K562 (cell line): ENCODE data around the gene HERC3. TPM values are rescaled to one million over a fixed set of nuclear protein-coding genes. Genes with fewer than 3 reads are reported as not detected.
A peak's percentile ranks its signal among the peaks of the same experiment; 100 is the strongest.

Experiments
- ATAC-seq: fragments of 200-7000 bp; cut with Tn5 transposase; 3 replicates; pipeline ENCODE4 v1.9.1; 2020; ENCODE audit warnings: moderate library complexity
- BruUV-seq: library from RNA; stranded (reverse); fragments of 400-500 nt; replicated peaks from 2 replicates; lab custom pipeline; 2021; lab: Mats Ljungman, UMichigan
- CTCF ChIA-PET: fragments of 300-600 bp; formaldehyde crosslinking; extraction: SDS; loops from one replicate; lab custom pipeline; 2021; ENCODE audit warnings: low intra/inter-chr PET ratio; lab: Yijun Ruan, JAX
- POLR2A ChIA-PET: fragments of 300-600, 350-650 bp; sonication (Branson Sonifier 250); formaldehyde crosslinking; extraction: SDS; loops from one replicate; lab custom pipeline; 2021; ENCODE audit warnings: antibody characterized with exemption, inconsistent platforms; lab: Yijun Ruan, JAX
- DNase-seq, 4 experiments: peaks; one replicate each; pipeline versions ENCODE4 v3.0.0 to v3.0.0-alpha.2; 2011 to 2018; ENCODE audit warnings: low spot score in 3 of 4, mixed read lengths in 3 of 4; ENCODE audit errors: extremely low read depth in 1 of 4
- FAIRE-seq: peaks from 2 replicates; lab custom pipeline; 2011; peaks lifted over from hg19 to GRCh38; lab: Jason Lieb, UNC
- H2AFZ ChIP-seq: 2 replicates; pipeline ENCODE4 v1.6.0; 2011; ENCODE audit warnings: low read depth, low read length, control low read depth, inconsistent platforms
- H3K27ac ChIP-seq: fragments of 200-600 bp; 3 replicates; pipeline ENCODE4 v1.8.0; 2011; ENCODE audit warnings: low read depth, mild to moderate bottlenecking, control low read depth, inconsistent platforms, low read length, moderate library complexity, mixed read lengths; ENCODE audit errors: extremely low read depth
- H3K27me3 ChIP-seq, 2 experiments: fragments of 300-600 bp in 1 of 2; 2 replicates in 1 of 2; 3 replicates in 1 of 2; pipeline versions ENCODE4 v1.6.0 to v1.8.0; 2011; ENCODE audit warnings: inconsistent platforms in 2 of 2, low read length in 2 of 2, mild to moderate bottlenecking in 1 of 2, mixed read lengths in 1 of 2, moderate library complexity in 1 of 2; ENCODE audit not compliant: control insufficient read depth in 2 of 2, insufficient read depth in 2 of 2
- H3K36me3 ChIP-seq: fragments of 300-600 bp; 3 replicates; pipeline ENCODE4 v1.8.0; 2011; ENCODE audit warnings: mild to moderate bottlenecking, low read length, inconsistent platforms; ENCODE audit not compliant: control insufficient read depth, insufficient read depth
- H3K4me1 ChIP-seq, 2 experiments: fragments of 200-600 bp in 1 of 2; replicated peaks in 1 of 2; 2 replicates in 1 of 2; 3 replicates in 1 of 2; pipeline versions ENCODE4 v1.5.1 to v1.8.0; 2011; ENCODE audit warnings: inconsistent platforms in 2 of 2, low read length in 2 of 2, mild to moderate bottlenecking in 1 of 2, mixed read lengths in 1 of 2, moderate library complexity in 1 of 2; ENCODE audit not compliant: control insufficient read depth in 2 of 2, insufficient read depth in 2 of 2
- H3K4me2 ChIP-seq: 2 replicates; pipeline ENCODE4 v1.6.1; 2011; ENCODE audit warnings: low read length, control low read depth, inconsistent platforms, mixed read lengths; ENCODE audit not compliant: insufficient read depth
- H3K4me3 ChIP-seq: fragments of 200-600 bp; sonication (generic), shearing (Covaris generic); 2 replicates; pipeline ENCODE4 v1.5.1; 2016; ENCODE audit warnings: control low read depth, inconsistent platforms
- H3K79me2 ChIP-seq: fragments of 200-600 bp; 3 replicates; pipeline ENCODE4 v1.8.0; 2011; ENCODE audit warnings: low read length, inconsistent platforms; ENCODE audit not compliant: control insufficient read depth, insufficient read depth
- H3K9ac ChIP-seq, 2 experiments: 2 replicates each; pipeline versions ENCODE4 v1.6.0 to v1.6.1; 2011; ENCODE audit warnings: low read depth in 2 of 2, low read length in 2 of 2, control low read depth in 1 of 2, inconsistent platforms in 1 of 2, mild to moderate bottlenecking in 1 of 2, mixed read lengths in 1 of 2; ENCODE audit not compliant: insufficient read depth in 1 of 2
- H3K9me1 ChIP-seq: one replicate; pipeline ENCODE4 v1.6.0; 2011; ENCODE audit warnings: inconsistent platforms, mild to moderate bottlenecking, low read length, moderate library complexity; ENCODE audit not compliant: control insufficient read depth, insufficient read depth
- H3K9me3 ChIP-seq: replicated peaks from 2 replicates; pipeline ENCODE4 v1.5.1; 2011; ENCODE audit warnings: low read depth, low read length, inconsistent platforms; ENCODE audit not compliant: control insufficient read depth, insufficient read depth
- H4K20me1 ChIP-seq: replicated peaks from 2 replicates; pipeline ENCODE4 v1.6.1; 2011; ENCODE audit warnings: low read length, inconsistent platforms, mixed read lengths; ENCODE audit not compliant: control insufficient read depth, insufficient read depth
- ARID2 ChIP-seq: fragments of 450-650 bp; IDR thresholded peaks from 2 replicates; pipeline ENCODE4 v1.6.1; 2017; ENCODE audit warnings: antibody characterized with exemption, mild to moderate bottlenecking
- MAFG ChIP-seq: fragments of 450-650 bp; conservative IDR thresholded peaks from 2 replicates; pipeline ENCODE4 v1.6.1; 2016; ENCODE audit warnings: missing genetic modification characterization, missing compliant biosample characterization
- MCM3 ChIP-seq: fragments of 450-650 bp; IDR thresholded peaks from 2 replicates; pipeline ENCODE4 v1.6.1; 2016
- MTA3 ChIP-seq: fragments of 450-650 bp; formaldehyde crosslinking; IDR thresholded peaks from 2 replicates; pipeline ENCODE4 v1.6.1; 2017; ENCODE audit warnings: mild to moderate bottlenecking, borderline replicate concordance
- NFE2 ChIP-seq: IDR thresholded peaks from 2 replicates; pipeline ENCODE4 v1.6.1; 2014; ENCODE audit warnings: antibody characterized with exemption, low read depth
- SRSF3 ChIP-seq: fragments of 200-400 bp; formaldehyde crosslinking; IDR thresholded peaks from 2 replicates; pipeline ENCODE4 v1.6.1; 2016; ENCODE audit warnings: mild to moderate bottlenecking, low read length, moderate library complexity; ENCODE audit not compliant: insufficient read depth
- ZBTB8A ChIP-seq: fragments of 450-650 bp; IDR thresholded peaks from 2 replicates; pipeline ENCODE4 v1.6.1; 2018; ENCODE audit warnings: mild to moderate bottlenecking, moderate library complexity; ENCODE audit not compliant: partially characterized antibody
- ZNF232 ChIP-seq: sonication (generic); formaldehyde crosslinking; IDR thresholded peaks from 2 replicates; pipeline ENCODE4 v1.8.0; 2022; ENCODE audit warnings: mild to moderate bottlenecking, missing genetic modification reagents
- ZNF316 ChIP-seq: fragments of 450-650 bp; IDR thresholded peaks from 2 replicates; pipeline ENCODE4 v1.6.1; 2016
- ZNF644 ChIP-seq: fragments of 200-800 bp; sonication (Bioruptor generic); IDR thresholded peaks from 2 replicates; pipeline ENCODE4 v1.6.1; 2016; ENCODE audit warnings: low read depth, missing genetic modification characterization, missing compliant biosample characterization
- WGBS: fragments of 100-300 bp; shearing (Covaris generic); methylation state at CpG from one replicate; pipeline ENCODE4 v1.1.6; 2016; ENCODE audit warnings: low coverage, mixed read lengths; ENCODE audit not compliant: insufficient coverage; ENCODE audit errors: missing lambda C conversion rate; 5-methylcytosine and 5-hydroxymethylcytosine counted together
- in situ Hi-C: fragments of 300-500 bp; cut with MboI; formaldehyde crosslinking; loops from 4 replicates; pipeline ENCODE4 v1.15.0; 2018; ENCODE audit warnings: inconsistent platforms, mixed read lengths
- intact Hi-C: fragments of 100-400 bp; cut with micrococcal nuclease; formaldehyde crosslinking; loops from 2 replicates; pipeline ENCODE4 v1.14.2; 2022
- polyA plus RNA-seq, 8 experiments: library from polyadenylated mRNA; depleted of rRNA in 4 of 8; stranded (reverse) in 5 of 8; unstranded in 3 of 8; fragments of >200 nt; fragmentation: Nextera tagmentation in 2 of 8; fragmentation: Illumina TruSeq in 1 of 8; extraction: Ambion mirVana in 2 of 8; extraction: Trizol in 1 of 8; gene quantifications; 2 replicates each; pipeline versions ENCODE4 v1.2.1 to v1.2.3, GENCODE V29; 2011 to 2014; ENCODE audit warnings: inconsistent platforms in 1 of 8, missing spikeins in 1 of 8
- total RNA-seq, 7 experiments: library from RNA; depleted of rRNA in 6 of 7; stranded (reverse); fragments of >200 nt in 6 of 7; fragmentation: Illumina TruSeq in 2 of 7; extraction: Trizol in 2 of 7; gene quantifications; 2 replicates each; pipeline versions ENCODE4 v1.2.1 to v1.2.3, GENCODE V29; 2011 to 2021; ENCODE audit warnings: low replicate concordance in 1 of 7
- TF ChIP-seq, protein P1 (sequence below): sonication (generic); formaldehyde crosslinking; IDR thresholded peaks from 2 replicates; pipeline ENCODE4 v1.8.0; 2022; ENCODE audit warnings: mild to moderate bottlenecking, missing genetic modification reagents
- TF ChIP-seq, protein P2 (sequence below): IDR thresholded peaks from 3 replicates; pipeline ENCODE4 v1.6.1; 2011; ENCODE audit warnings: borderline replicate concordance, mild to moderate bottlenecking, moderate library complexity; ENCODE audit not compliant: insufficient read length; ENCODE audit errors: extremely low read depth
- TF ChIP-seq, protein P3 (sequence below): fragments of 450-650 bp; IDR thresholded peaks from 2 replicates; pipeline ENCODE4 v1.6.1; 2014; ENCODE audit warnings: low read depth, mild to moderate bottlenecking, moderate library complexity, borderline replicate concordance
- TF ChIP-seq, protein P4 (sequence below): fragments of 250-450 bp; sonication (Bioruptor Pico); IDR thresholded peaks from 2 replicates; pipeline ENCODE4 v1.8.0; 2022; ENCODE audit warnings: inconsistent platforms
- TF ChIP-seq, protein P5 (sequence below): fragments of 450-650 bp; IDR thresholded peaks from 2 replicates; pipeline ENCODE4 v1.6.1; 2017; ENCODE audit warnings: antibody characterized with exemption

HERC3 gene
- total and polyA plus RNA-seq, 9 of the 15 experiments (the other 6 are each of a cell fraction or from before 2014, with no cell fraction given), result 1.8 to 13.1 (median 7.6) TPM

DNA sequence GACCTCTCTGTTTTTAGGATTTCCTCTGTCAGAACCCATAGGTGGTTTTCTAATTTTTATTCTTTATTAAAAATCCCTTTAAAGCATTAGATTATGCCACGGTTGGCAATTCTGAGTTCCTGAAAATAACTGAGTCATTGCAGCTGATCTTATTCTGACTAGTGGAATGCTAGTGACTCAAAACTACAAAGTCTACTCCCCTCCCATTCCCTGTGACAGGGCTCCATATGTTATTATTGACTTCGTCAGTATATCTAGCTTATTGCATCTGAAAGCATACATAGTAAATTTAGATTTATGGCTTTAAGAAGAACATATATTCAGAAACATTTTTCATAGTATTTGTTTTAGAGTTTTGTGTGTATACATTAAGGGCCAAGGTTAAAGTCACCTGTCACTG, 38.5 kb downstream of the HERC3 start:
- H3K36me3 ChIP-seq, result no peaks in the 10 kb centered on the region
- DNase-seq (no peak), ATAC-seq (no peak), FAIRE-seq (no peak)
- no peak overlapping the region for H3K27ac ChIP-seq
- no peak overlapping the region for H3K4me3 ChIP-seq
- no peak overlapping the region for H3K9ac ChIP-seq
- H4K20me1 ChIP-seq, result no peaks in the 10 kb centered on the region
- intact Hi-C loops, result no loop called here
- H2AFZ ChIP-seq, result no peak overlapping the region
- ChIA-PET CTCF (no interaction called here), POLR2A (no interaction called here)
- no peaks in the 10 kb centered on the region for H3K9me1 ChIP-seq
- no peak overlapping the region for H3K4me2 ChIP-seq
- H3K27me3 ChIP-seq, result no peaks in the 10 kb centered on the region
- no peaks in the 10 kb centered on the region for H3K4me1 ChIP-seq
- H3K79me2 ChIP-seq, result no peaks in the 10 kb centered on the region
- in situ Hi-C loops, result no loop called here
- no TSS peak for BruUV-seq
- H3K9me3 ChIP-seq, result no peaks in the 10 kb centered on the region
- 8% methylated on average over 2 of the region's 2 CpGs for WGBS
- TF ChIP-seq ZNF644 (tag) (no peak), MAFG (tag) (0 out of 2 replicates have a peak, but pooled peaks have one; percentile 34), NFE2 (peak; percentile 48; the same call in 1 of the 2 replicates), ARID2 (no peak), ZBTB8A (no peak), SRSF3 (no peak), ZNF232 (no peak), MTA3 (no peak), MCM3 (no peak), ZNF316 (peak; percentile 56)
- TF ChIP-seq, protein P1, sequence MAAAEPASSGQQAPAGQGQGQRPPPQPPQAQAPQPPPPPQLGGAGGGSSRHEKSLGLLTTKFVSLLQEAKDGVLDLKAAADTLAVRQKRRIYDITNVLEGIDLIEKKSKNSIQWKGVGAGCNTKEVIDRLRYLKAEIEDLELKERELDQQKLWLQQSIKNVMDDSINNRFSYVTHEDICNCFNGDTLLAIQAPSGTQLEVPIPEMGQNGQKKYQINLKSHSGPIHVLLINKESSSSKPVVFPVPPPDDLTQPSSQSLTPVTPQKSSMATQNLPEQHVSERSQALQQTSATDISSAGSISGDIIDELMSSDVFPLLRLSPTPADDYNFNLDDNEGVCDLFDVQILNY (CRISPR knock-in tag), result no peak
- TF ChIP-seq, protein P2, sequence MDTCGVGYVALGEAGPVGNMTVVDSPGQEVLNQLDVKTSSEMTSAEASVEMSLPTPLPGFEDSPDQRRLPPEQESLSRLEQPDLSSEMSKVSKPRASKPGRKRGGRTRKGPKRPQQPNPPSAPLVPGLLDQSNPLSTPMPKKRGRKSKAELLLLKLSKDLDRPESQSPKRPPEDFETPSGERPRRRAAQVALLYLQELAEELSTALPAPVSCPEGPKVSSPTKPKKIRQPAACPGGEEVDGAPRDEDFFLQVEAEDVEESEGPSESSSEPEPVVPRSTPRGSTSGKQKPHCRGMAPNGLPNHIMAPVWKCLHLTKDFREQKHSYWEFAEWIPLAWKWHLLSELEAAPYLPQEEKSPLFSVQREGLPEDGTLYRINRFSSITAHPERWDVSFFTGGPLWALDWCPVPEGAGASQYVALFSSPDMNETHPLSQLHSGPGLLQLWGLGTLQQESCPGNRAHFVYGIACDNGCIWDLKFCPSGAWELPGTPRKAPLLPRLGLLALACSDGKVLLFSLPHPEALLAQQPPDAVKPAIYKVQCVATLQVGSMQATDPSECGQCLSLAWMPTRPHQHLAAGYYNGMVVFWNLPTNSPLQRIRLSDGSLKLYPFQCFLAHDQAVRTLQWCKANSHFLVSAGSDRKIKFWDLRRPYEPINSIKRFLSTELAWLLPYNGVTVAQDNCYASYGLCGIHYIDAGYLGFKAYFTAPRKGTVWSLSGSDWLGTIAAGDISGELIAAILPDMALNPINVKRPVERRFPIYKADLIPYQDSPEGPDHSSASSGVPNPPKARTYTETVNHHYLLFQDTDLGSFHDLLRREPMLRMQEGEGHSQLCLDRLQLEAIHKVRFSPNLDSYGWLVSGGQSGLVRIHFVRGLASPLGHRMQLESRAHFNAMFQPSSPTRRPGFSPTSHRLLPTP, result no peak
- TF ChIP-seq, protein P3, sequence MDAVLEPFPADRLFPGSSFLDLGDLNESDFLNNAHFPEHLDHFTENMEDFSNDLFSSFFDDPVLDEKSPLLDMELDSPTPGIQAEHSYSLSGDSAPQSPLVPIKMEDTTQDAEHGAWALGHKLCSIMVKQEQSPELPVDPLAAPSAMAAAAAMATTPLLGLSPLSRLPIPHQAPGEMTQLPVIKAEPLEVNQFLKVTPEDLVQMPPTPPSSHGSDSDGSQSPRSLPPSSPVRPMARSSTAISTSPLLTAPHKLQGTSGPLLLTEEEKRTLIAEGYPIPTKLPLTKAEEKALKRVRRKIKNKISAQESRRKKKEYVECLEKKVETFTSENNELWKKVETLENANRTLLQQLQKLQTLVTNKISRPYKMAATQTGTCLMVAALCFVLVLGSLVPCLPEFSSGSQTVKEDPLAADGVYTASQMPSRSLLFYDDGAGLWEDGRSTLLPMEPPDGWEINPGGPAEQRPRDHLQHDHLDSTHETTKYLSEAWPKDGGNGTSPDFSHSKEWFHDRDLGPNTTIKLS, result no peak
- TF ChIP-seq, protein P4, sequence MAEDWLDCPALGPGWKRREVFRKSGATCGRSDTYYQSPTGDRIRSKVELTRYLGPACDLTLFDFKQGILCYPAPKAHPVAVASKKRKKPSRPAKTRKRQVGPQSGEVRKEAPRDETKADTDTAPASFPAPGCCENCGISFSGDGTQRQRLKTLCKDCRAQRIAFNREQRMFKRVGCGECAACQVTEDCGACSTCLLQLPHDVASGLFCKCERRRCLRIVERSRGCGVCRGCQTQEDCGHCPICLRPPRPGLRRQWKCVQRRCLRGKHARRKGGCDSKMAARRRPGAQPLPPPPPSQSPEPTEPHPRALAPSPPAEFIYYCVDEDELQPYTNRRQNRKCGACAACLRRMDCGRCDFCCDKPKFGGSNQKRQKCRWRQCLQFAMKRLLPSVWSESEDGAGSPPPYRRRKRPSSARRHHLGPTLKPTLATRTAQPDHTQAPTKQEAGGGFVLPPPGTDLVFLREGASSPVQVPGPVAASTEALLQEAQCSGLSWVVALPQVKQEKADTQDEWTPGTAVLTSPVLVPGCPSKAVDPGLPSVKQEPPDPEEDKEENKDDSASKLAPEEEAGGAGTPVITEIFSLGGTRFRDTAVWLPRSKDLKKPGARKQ (CRISPR knock-in tag), result no peak
- TF ChIP-seq, protein P5, sequence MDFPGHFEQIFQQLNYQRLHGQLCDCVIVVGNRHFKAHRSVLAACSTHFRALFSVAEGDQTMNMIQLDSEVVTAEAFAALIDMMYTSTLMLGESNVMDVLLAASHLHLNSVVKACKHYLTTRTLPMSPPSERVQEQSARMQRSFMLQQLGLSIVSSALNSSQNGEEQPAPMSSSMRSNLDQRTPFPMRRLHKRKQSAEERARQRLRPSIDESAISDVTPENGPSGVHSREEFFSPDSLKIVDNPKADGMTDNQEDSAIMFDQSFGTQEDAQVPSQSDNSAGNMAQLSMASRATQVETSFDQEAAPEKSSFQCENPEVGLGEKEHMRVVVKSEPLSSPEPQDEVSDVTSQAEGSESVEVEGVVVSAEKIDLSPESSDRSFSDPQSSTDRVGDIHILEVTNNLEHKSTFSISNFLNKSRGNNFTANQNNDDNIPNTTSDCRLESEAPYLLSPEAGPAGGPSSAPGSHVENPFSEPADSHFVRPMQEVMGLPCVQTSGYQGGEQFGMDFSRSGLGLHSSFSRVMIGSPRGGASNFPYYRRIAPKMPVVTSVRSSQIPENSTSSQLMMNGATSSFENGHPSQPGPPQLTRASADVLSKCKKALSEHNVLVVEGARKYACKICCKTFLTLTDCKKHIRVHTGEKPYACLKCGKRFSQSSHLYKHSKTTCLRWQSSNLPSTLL, result no peak
